Frontal cortex (tissue), 4 donors: ENCODE measurements around the gene CA5A. TPM values are rescaled to one million over a fixed set of nuclear protein-coding genes. Genes with fewer than 3 reads are reported as not detected.

Source experiments
- DNase-seq, 2 donors: peaks; one replicate each; pipeline ENCODE4 v3.0.0; 2012; ENCODE audit warnings: low spot score in 2 of 2
- FAIRE-seq: peaks from 2 replicates; lab custom pipeline; 2012; peaks lifted over from hg19 to GRCh38; lab: Jason Lieb, UNC
- small RNA-seq: library from RNA; depleted of rRNA; stranded (forward); fragments of <200 nt; gene quantifications from one replicate; pipeline ENCODE3, GENCODE V24; 2014
- total RNA-seq: library from RNA; depleted of rRNA; stranded (reverse); fragments of >200 nt; gene quantifications from one replicate; pipeline ENCODE4 v1.2.3, GENCODE V29; 2014
- donor health status: control.
- donor health status: control.
- donor health status: control.

Gene CA5A
- total RNA-seq, 1 donor from 2014 or later = not detected

DNA sequence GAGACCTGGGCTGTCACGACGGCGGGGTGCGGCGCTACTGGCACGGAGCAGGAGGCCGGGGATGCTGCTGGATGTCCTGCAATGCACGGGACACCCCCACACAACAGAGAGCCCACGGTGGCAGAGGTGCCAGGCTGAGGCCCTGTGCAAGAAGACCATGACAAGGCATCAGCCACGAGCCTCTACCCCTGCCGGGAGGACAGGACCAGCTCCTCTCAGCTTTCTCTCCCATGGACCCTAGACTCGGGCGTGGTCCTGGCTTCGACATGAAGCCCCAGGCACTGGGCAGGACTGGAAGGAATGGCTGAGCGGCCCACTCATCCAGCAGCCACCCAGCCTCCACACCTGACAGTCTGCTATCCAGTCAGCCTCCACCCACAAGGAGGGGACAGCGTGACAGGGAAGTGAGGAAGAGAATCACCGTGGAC is 92.6 kb downstream of the CA5A start:
- no peak for DNase-seq
- FAIRE-seq = no peak

DNA sequence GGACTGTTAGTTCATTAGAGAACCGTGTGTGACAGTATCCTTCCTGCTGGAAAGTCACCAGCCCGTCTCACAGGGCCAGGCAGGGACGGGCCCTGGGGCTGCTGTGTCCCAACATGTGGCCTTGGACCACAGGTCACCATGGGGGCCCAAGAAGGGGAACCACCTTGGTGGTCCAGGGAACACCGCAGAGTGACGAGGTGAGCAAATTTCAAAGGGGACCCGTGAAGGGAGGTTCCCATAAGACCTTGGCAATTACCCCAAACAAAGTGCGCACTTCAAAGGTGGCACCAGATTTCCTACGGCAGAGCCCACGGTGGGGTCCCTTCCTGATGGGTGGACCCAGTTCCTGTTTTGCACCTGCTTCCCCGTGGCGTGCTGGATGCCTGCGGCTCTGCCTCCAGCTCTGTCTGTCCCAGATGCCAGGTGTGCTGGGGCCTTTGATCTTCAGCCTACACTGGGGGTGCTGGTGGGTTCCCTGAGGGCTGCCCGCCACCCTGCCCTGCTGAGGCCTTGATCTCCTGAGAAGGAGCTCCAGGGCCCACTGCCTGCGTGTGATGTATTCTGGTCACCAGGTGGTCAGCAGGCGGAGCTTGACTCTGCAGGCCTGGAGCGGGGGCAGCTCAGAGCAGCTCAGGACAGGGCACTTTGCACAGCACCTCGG is 94.0 kb downstream of the CA5A start:
- DNase-seq = no peak
- FAIRE-seq = no peak

DNA sequence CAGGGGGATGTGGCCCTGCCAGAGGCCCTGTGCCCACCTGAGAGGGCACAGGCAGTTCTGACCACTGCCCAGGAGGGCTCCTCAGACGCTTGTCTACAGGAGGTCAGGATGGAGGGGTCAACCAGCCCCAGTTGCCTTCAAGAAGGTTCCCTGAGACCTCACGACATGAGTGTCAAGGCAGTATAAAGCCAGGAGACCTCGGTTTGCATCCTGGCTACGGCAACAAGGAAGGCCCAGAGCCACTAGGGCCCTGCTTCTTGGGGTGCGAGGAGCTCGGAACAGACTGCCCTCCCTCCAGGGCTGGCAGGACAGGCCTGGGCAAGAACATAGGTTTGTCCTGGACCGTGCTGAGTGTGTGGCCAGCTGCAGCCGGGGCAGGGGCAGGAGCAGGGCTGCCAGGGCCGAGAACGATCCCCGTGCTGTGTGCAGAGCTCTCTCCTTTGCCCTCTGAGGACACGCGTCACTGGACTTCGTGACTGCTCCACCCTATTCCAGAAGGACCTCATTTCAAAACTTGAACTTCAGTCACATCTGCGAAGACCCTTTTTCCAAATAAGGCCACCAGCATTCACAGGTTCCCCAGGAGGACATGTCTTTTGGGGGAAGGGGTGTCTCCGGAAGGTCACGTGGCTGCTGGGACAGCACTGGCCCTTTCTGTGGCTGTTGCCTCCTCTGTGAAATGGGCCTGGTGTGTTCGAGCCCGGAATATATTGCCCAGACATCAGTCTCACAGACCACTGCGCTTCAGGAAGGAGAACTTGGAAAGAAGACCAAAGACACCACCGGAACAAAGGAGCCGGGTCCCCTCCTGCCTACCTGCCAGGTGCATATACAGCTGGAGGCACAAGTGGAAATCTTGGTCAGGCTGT is 94.8 kb downstream of the CA5A start:
- DNase-seq (no peak), FAIRE-seq (no peak)

GRCh38 chr16:87840271-87840978 is 95.9 kb downstream of the CA5A start:
- no peak for FAIRE-seq
- no peak for DNase-seq

DNA sequence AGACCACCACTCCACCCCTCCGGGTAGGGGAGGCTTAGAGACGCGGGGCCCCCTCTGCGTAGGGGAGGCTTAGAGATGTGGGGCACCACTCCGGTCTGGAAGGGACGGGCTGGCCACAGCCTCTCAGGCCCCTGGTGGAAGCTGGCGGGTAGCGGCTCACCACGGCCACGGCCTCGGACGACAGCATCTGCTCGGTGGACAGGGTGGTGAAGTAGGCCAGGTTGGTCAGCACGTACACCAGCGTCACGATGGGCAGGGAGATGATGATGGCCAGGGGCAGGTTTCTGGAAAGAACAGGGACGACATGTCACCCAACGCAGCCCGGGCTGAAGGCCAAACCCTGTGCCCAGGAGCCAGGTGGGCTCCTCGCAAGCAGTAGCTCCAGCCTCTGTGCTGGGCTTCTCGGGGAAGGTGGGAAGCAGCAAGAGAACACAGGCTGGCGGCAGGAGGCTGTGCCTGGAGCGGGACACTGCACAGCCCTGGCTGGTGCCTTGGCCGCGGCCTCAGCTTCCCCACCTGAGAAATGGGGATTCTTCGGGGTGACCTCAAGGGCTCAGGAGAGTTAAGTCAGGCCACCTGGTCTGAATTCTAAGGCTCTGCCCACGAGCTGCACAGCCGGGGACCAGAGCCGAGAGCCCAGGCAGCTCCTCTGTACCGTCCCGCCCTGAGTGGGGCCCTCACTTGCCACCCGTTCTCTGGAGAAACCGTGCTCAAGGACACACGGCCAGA is 96.6 kb downstream of the CA5A start:
- DNase-seq = no peak
- no peak for FAIRE-seq

- DNase-seq = no peak
- no peak for FAIRE-seq
Measured at GRCh38 chr16:87838643-87839541, 97.4 kb downstream of the CA5A start.

Small RNA genes lying within 50 kb of the gene (small RNA-seq; reads per million reads assigned to genes)
- gene AC127455.1 = not detected

Other genes with a start within 250 kb of the CA5A start
- gene KLHDC4, start 170.5 kb downstream of the CA5A start, total RNA-seq = 19.2 TPM
- 13.9 TPM for gene SLC7A5, start 67.0 kb downstream of the CA5A start, total RNA-seq
- gene BANP, start 14.9 kb upstream of the CA5A start, total RNA-seq = 40.8 TPM